ENCODE data around the gene CR1L.

- TF ChIP-seq CEBPB (IDR thresholded peaks at IDR 0.05; ENCODE audit: low read depth, low read length), result no peak
- no peak for TF ChIP-seq TCF12 (IDR thresholded peaks at IDR 0.05; ENCODE audit: low read depth, low read length)
- TF ChIP-seq, protein P1, sequence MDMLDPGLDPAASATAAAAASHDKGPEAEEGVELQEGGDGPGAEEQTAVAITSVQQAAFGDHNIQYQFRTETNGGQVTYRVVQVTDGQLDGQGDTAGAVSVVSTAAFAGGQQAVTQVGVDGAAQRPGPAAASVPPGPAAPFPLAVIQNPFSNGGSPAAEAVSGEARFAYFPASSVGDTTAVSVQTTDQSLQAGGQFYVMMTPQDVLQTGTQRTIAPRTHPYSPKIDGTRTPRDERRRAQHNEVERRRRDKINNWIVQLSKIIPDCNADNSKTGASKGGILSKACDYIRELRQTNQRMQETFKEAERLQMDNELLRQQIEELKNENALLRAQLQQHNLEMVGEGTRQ (IDR thresholded peaks at IDR 0.05; ENCODE audit: low read length), result no peak
- no peak for TF ChIP-seq GTF2F1 (IDR thresholded peaks at IDR 0.05; ENCODE audit: borderline replicate concordance, low read depth, low read length)
- no peak for TF ChIP-seq CHD2 (IDR thresholded peaks at IDR 0.05; ENCODE audit: low read length)
- no peak for TF ChIP-seq POLR2A (IDR thresholded peaks at IDR 0.05; ENCODE audit: control extremely low read depth in 1 of 2, low read depth in 2 of 2, low read length in 2 of 2)
- TF ChIP-seq CTCF (IDR thresholded peaks at IDR 0.05; ENCODE audit: control extremely low read depth in 1 of 3, insufficient read depth in 1 of 3, low read depth in 1 of 3, low read length in 3 of 3), result no peak
- TF ChIP-seq CHD1 (IDR thresholded peaks at IDR 0.05; ENCODE audit: low read depth, low read length), result no peak
- no peak for TF ChIP-seq GABPA (IDR thresholded peaks at IDR 0.05; ENCODE audit: borderline replicate concordance, insufficient read depth, low read length)
- TF ChIP-seq JUND (IDR thresholded peaks at IDR 0.05; ENCODE audit: low read length), result no peak
- TF ChIP-seq TAF1 (IDR thresholded peaks at IDR 0.05; ENCODE audit: low read depth, low read length), result no peak
- no peak for TF ChIP-seq RXRA (IDR thresholded peaks at IDR 0.05; ENCODE audit: insufficient read depth, low read depth, low read length)
- no peak for TF ChIP-seq CREB1 (IDR thresholded peaks at IDR 0.05)
- no peak for TF ChIP-seq SP1 (IDR thresholded peaks at IDR 0.05; ENCODE audit: low read depth, low read length)
Observed at GRCh38 chr1:207691841-207692240, 46.9 kb downstream of the CR1L start.
